Astrocyte of the spinal cord (primary cell): ENCODE results near the gene TBCA.

Source experiments
- DNase-seq: peaks from one replicate; pipeline ENCODE4 v3.0.0; 2011; ENCODE audit warnings: low read depth, low spot score
- H3K4me3 ChIP-seq: 2 replicates; pipeline ENCODE4 v1.5.1; 2011; ENCODE audit warnings: low read depth, mild to moderate bottlenecking, low read length, moderate library complexity
- in situ Hi-C: cut with HindIII; loops from 2 replicates; pipeline ENCODE4 v1.10.0; 2017; ENCODE audit warnings: low sequenced_read_pairs
- TF ChIP-seq, protein P1 (sequence below): IDR thresholded peaks from 2 replicates; pipeline ENCODE4 v1.5.1; 2012; ENCODE audit warnings: low read depth, mild to moderate bottlenecking, low read length, inconsistent platforms

TBCA gene

GRCh38 chr5:77774981-77775789 is 954 bp downstream of the TBCA start:
- H3K4me3 ChIP-seq: peak overlapping the region; percentile 63
- TF ChIP-seq, protein P1, sequence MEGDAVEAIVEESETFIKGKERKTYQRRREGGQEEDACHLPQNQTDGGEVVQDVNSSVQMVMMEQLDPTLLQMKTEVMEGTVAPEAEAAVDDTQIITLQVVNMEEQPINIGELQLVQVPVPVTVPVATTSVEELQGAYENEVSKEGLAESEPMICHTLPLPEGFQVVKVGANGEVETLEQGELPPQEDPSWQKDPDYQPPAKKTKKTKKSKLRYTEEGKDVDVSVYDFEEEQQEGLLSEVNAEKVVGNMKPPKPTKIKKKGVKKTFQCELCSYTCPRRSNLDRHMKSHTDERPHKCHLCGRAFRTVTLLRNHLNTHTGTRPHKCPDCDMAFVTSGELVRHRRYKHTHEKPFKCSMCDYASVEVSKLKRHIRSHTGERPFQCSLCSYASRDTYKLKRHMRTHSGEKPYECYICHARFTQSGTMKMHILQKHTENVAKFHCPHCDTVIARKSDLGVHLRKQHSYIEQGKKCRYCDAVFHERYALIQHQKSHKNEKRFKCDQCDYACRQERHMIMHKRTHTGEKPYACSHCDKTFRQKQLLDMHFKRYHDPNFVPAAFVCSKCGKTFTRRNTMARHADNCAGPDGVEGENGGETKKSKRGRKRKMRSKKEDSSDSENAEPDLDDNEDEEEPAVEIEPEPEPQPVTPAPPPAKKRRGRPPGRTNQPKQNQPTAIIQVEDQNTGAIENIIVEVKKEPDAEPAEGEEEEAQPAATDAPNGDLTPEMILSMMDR: no peak
- in situ Hi-C loops: no loop called here
- no peak for DNase-seq

DNA sequence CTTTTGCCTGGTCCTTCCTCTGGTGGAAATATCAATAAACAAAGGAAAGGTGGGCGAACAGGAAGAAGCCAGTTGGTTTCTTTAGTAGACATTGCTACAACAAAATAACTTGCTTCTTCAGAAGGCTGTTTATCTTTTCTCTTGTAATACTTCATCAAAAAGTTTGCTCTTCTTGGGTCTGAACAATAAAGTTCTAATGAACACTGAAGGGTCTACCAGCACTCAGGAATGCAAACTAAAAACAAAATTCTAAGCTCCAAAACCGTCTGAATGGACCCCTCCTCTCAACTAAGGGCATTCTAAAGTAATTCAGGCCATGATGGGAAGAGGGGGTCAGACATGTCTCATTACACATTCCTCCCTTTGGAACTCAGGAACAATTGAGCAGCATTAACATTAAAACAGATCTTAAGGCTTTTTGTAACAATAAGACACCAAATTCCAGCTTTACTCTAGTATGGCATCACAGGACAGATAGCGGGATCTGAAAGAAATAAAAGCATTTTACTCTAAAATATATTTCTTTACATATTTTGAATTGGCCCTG is 2.3 kb downstream of the TBCA start:
- H3K4me3 ChIP-seq: no peak overlapping the region
- DNase-seq: no peak
- TF ChIP-seq, protein P1: no peak
- in situ Hi-C loops: no loop called here

- H3K4me3 ChIP-seq: no peak overlapping the region
- in situ Hi-C loops: no loop called here
- TF ChIP-seq, protein P1: no peak
- no peak for DNase-seq
These were observed 3.4 kb downstream of the TBCA start for GRCh38 chr5:77772729-77773128.

GRCh38 chr5:77771452-77771851 is 4.7 kb downstream of the TBCA start:
- TF ChIP-seq, protein P1: no peak
- no peak overlapping the region for H3K4me3 ChIP-seq
- DNase-seq: no peak
- in situ Hi-C loops: no loop called here

GRCh38 chr5:77770293-77771005 is 5.7 kb downstream of the TBCA start:
- TF ChIP-seq, protein P1: no peak
- DNase-seq: no peak
- in situ Hi-C loops: no loop called here
- H3K4me3 ChIP-seq: no peak overlapping the region

GRCh38 chr5:77768978-77769377 is 7.2 kb downstream of the TBCA start:
- DNase-seq: peak; percentile 53
- TF ChIP-seq, protein P1: no peak
- in situ Hi-C loops: no loop called here
- no peak overlapping the region for H3K4me3 ChIP-seq
